ENCODE results near the gene ZNF66. TPM values are rescaled to one million over a fixed set of nuclear protein-coding genes. Genes with fewer than 3 reads are reported as not detected.
"Not testable (repeated sequence)": the region's sequence is repeated elsewhere in the genome, so short reads cannot be mapped to it uniquely, and the experiment has no call there.

Gene ZNF66
- total RNA-seq (5.0 and 5.5 TPM in 2 replicates), polyA plus RNA-seq (2.2 and 5.7 TPM in 2 replicates)

GRCh38 chr19:20776083-20777076 lies at the start of gene ZNF66:
TSS of gene ZNF66 (plus strand) at chr19:20776304. CDS start at chr19:20776448, 144 bp downstream.
- H3K9me3 ChIP-seq (ENCODE audit: low read depth): no peaks in the 10 kb centered on the region
- peak within 1 kb of the TSS; percentile 82 for H3K27ac ChIP-seq
- no peaks in the 10 kb centered on the region for H3K27me3 ChIP-seq
- DNase-seq (ENCODE audit: low read depth in 1 of 2, low spot score in 1 of 2): peak; percentile 98 to 99
- H3K4me3 ChIP-seq: peak within 1 kb of the TSS; percentile 73
- H3K36me3 ChIP-seq: no peaks in the 10 kb centered on the region
- TF ChIP-seq CTCF (IDR thresholded peaks at IDR 0.05; ENCODE audit: low read depth, low read length): no peak
- H3K4me1 ChIP-seq (ENCODE audit: low read depth): peaks cover 3% of the 10 kb centered on the region

- not testable (repeated sequence) for DNase-seq (ENCODE audit: low read depth in 1 of 2, low spot score in 1 of 2); H3K27me3 ChIP-seq; H3K4me1 ChIP-seq (ENCODE audit: low read depth)
Observed at GRCh38 chr19:20750169-20750568, 25.9 kb upstream of the ZNF66 start.

DNA sequence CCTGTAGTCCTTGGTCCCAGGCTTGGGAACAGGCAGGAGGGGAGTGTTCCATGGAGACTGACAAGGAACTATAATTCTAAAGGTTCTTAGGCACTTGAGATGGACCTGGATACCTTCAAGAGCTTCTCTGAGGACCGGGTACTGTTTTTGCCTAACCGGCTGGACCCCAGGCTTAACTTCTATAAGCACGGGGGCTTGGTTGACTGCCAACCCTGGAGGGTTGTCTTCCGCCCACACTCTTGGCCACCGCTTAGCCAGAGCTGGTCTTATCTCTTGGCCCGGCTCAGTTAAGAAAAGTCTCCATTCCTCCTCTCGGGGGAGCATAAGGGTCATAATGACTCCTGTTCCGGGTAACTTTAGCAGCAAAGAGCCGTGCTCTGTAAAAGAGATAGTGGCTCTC lies 23.8 kb upstream of the ZNF66 start:
- H3K27ac ChIP-seq; DNase-seq (ENCODE audit: low read depth in 1 of 2, low spot score in 1 of 2); H3K4me3 ChIP-seq; H3K4me1 ChIP-seq (ENCODE audit: low read depth); H3K36me3 ChIP-seq; H3K9me3 ChIP-seq (ENCODE audit: low read depth); H3K27me3 ChIP-seq: not testable (repeated sequence)

More at GRCh38 chr19:20750169-20750568, 25.9 kb upstream of the ZNF66 start:
- H3K4me3 ChIP-seq; H3K36me3 ChIP-seq; H3K27ac ChIP-seq; H3K9me3 ChIP-seq (ENCODE audit: low read depth): not testable (repeated sequence)

DNA sequence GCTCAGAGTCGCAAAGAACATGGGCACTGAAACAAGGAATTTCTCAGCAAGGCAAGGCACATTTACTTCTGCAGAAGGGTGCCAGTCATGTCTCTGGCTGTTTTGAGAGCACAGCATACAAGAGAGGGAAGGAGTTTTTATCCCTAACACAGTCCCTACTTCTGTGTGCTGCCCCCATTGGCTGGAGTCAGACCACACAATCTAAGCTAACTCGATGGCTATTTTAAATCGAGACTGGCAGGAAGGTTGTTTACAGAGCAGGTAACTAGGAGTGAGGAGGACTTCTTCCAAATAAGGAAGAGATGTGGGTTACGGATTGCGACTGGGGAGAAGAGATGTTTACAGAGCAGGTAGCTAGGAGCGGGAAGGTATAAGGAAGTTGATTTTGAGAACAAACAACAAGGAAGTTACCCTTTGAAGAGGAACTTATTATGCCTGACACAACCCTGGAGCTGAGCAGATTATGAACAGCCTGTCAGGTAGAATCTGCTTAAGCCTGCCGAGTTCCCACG lies 6.8 kb upstream of the ZNF66 start:
- H3K9me3 ChIP-seq (ENCODE audit: low read depth); H3K4me1 ChIP-seq (ENCODE audit: low read depth); H3K36me3 ChIP-seq; H3K27me3 ChIP-seq; H3K27ac ChIP-seq; H3K4me3 ChIP-seq; DNase-seq (ENCODE audit: low read depth in 1 of 2, low spot score in 1 of 2): not testable (repeated sequence)

- no peak for TF ChIP-seq CTCF (IDR thresholded peaks at IDR 0.05; ENCODE audit: low read depth, low read length)
- no peak overlapping the region for H3K27ac ChIP-seq
- H3K9me3 ChIP-seq (ENCODE audit: low read depth): no peaks in the 10 kb centered on the region
- H3K4me1 ChIP-seq (ENCODE audit: low read depth): no peaks in the 10 kb centered on the region
- no peak for DNase-seq (ENCODE audit: low read depth in 1 of 2, low spot score in 1 of 2)
- no peaks in the 10 kb centered on the region for H3K27me3 ChIP-seq
- no peaks in the 10 kb centered on the region for H3K36me3 ChIP-seq
- no peak overlapping the region for H3K4me3 ChIP-seq
Observed at GRCh38 chr19:20787786-20788185, 11.7 kb downstream of the ZNF66 start.

DNA sequence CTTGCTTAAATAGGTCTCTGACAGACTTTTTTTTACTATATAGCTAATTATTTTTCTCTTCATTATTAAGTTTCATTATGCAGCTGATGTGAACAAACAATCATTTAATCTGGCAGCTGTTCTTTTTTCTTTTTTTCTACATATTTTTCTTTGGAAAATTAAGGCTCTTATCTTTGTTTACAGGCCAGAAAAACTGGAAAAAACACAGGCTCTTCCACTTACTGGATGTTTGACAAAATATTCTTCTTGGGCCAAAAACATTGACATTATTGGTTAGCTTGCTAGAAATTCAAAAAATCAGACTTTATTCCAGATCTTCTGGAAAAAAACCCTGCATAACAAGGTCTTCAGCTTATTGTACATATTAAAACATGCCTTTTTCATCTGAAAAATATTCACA lies 15.7 kb downstream of the ZNF66 start:
- Histone ChIP-seq H3K27me3 (no peaks in the 10 kb centered on the region), H3K4me1 (ENCODE audit: low read depth) (no peaks in the 10 kb centered on the region), H3K36me3 (peaks cover 2% of the 10 kb centered on the region), H3K9me3 (ENCODE audit: low read depth) (no peaks in the 10 kb centered on the region), H3K4me3 (no peak overlapping the region), H3K27ac (no peak overlapping the region)
- no peak for TF ChIP-seq CTCF (IDR thresholded peaks at IDR 0.05; ENCODE audit: low read depth, low read length)
- DNase-seq (ENCODE audit: low read depth in 1 of 2, low spot score in 1 of 2): no peak

DNA sequence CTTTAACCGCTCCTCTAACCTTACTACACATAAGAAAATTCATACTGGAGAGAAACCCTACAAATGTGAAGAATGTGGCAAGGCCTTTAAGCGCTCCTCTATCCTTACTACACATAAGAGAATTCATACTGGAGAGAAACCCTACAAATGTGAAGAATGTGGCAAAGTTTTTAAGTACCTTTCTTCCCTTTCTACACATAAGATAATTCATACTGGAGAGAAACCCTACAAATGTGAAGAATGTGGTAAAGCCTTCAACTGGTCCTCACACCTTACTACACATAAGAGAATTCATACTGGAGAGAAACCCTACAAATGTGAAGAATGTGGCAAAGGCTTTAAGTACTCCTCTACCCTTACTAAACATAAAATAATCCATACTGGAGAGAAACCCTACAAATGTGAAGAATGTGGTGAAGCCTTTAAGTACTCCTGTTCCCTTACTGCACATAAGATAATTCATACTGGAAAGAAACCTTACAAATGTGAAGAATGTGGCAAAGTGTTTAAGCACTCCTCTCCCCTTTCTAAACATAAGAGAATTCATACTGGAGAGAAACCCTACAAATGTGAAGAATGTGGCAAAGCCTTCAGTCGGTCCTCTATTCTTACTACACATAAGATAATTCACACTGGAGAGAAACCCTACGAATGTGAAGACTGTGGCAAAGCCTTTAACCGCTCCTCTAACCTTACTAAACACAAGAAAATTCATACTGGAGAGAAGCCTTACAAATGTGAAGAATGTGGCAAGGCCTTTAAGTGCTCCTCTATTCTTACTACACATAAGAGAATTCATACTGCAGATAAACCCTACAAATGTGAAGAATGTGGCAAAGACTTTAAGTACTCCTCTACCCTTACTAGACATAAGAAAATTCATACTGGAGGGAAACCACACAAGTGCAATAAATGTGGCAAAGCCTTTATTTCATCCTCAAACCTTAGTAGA lies 30.5 kb downstream of the ZNF66 start:
- not testable (repeated sequence) for H3K4me1 ChIP-seq (ENCODE audit: low read depth); DNase-seq (ENCODE audit: low read depth in 1 of 2, low spot score in 1 of 2); H3K27me3 ChIP-seq; H3K4me3 ChIP-seq; H3K27ac ChIP-seq; H3K36me3 ChIP-seq
- peaks cover 12% of the 10 kb centered on the region for H3K9me3 ChIP-seq (ENCODE audit: low read depth)

Measured in cardiac muscle cell (in vitro differentiated cells and primary cell).